ENCODE data around the gene CD96. TPM values are rescaled to one million over a fixed set of nuclear protein-coding genes. Genes with fewer than 3 reads are reported as not detected.

CD96 gene
- total RNA-seq, 1 donor from 2014 or later: 0.17 TPM

DNA sequence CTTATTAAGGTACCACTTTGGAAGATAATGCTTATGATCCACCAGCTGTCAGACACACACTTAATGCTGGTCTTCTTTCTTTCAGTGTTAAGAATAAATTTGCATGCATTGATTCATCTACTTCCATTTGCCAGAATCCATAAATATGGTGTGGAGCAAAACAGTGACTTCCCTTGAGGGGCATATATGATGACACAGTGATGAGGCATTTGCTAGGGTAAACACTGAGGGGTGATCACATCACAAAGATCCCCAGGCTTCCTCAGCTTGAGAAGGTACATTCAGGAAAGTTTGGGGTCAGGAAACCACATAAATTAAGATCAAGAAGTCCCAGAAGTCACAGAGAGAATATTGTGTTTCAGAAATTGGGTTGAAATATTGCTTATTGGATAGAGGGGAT lies 63.0 kb downstream of the CD96 start:
- DNase-seq (ENCODE audit: low spot score): no peak
- Mint-ChIP-seq H3K4me1 (ENCODE audit: low read depth) (peaks cover 2% of the 10 kb centered on the region), H3K4me3 (ENCODE audit: unreplicated experiment) (no peak overlapping the region), H3K36me3 (ENCODE audit: low read depth) (no peaks in the 10 kb centered on the region), H3K27ac (ENCODE audit: unreplicated experiment) (no peak overlapping the region), H3K27me3 (ENCODE audit: low read depth) (no peaks in the 10 kb centered on the region), H3K9me3 (ENCODE audit: low read depth) (no peaks in the 10 kb centered on the region)
- TF ChIP-seq, protein P1, sequence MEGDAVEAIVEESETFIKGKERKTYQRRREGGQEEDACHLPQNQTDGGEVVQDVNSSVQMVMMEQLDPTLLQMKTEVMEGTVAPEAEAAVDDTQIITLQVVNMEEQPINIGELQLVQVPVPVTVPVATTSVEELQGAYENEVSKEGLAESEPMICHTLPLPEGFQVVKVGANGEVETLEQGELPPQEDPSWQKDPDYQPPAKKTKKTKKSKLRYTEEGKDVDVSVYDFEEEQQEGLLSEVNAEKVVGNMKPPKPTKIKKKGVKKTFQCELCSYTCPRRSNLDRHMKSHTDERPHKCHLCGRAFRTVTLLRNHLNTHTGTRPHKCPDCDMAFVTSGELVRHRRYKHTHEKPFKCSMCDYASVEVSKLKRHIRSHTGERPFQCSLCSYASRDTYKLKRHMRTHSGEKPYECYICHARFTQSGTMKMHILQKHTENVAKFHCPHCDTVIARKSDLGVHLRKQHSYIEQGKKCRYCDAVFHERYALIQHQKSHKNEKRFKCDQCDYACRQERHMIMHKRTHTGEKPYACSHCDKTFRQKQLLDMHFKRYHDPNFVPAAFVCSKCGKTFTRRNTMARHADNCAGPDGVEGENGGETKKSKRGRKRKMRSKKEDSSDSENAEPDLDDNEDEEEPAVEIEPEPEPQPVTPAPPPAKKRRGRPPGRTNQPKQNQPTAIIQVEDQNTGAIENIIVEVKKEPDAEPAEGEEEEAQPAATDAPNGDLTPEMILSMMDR (IDR thresholded peaks at IDR 0.05): no peak

DNA sequence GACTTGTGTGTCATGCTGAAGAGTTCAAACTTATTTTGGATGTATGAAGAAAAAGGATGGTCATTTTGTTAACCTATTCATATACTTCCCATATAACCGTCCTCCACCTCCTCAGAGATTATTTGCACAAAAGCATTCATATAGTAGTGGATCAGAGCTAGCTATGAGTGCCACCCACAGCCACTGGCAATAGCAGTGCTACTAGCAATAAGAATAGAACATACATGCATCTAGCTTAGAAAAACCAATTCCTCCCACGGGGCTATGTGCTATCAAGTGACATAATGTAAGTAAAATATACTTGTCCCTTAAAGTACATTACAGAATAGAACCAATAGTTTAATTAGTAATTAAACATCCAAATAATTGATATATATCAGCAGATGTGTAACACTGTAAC lies 63.5 kb downstream of the CD96 start:
- Mint-ChIP-seq H3K9me3 (ENCODE audit: low read depth) (no peaks in the 10 kb centered on the region), H3K27ac (ENCODE audit: unreplicated experiment) (no peak overlapping the region), H3K27me3 (ENCODE audit: low read depth) (no peaks in the 10 kb centered on the region), H3K36me3 (ENCODE audit: low read depth) (no peaks in the 10 kb centered on the region), H3K4me3 (ENCODE audit: unreplicated experiment) (no peak overlapping the region), H3K4me1 (ENCODE audit: low read depth) (peaks cover 2% of the 10 kb centered on the region)
- no peak for DNase-seq (ENCODE audit: low spot score)
- TF ChIP-seq, protein P1 (IDR thresholded peaks at IDR 0.05): no peak

DNA sequence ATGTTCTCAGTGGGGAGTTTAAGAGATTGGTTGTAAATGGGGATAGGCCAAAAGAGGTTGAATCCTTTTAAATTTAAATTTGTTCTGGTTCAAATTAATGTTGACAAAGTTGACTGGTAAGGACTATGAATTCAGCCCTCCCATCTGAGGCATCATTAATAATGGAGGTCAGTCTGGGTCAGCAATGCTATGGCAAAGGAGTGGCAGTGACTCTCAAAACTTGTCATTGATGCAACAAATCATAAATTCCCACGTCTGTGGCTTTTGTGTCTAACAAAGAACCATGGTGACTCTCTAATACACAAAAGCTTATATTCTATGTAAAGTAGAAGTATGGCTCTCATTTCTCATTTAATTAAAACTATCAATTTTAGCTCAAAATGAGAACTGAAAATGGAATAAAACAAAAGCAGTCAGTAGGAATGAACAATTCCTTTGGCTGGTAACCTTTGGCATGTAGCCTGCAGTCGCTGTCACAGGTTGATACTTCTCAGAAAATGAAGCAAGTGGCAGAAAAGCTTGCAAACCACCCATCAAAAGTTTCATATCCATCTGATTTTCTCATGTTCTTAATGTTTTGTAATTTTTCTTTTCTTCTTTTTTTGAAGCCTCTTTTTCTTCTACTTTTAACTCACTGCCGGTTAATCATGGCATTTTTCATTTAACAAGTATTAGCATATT lies 65.4 kb downstream of the CD96 start:
- no peak for DNase-seq (ENCODE audit: low spot score)
- peaks cover 2% of the 10 kb centered on the region for H3K4me1 Mint-ChIP-seq (ENCODE audit: low read depth)
- H3K27me3 Mint-ChIP-seq (ENCODE audit: low read depth): peaks cover 5% of the 10 kb centered on the region
- H3K36me3 Mint-ChIP-seq (ENCODE audit: low read depth): no peaks in the 10 kb centered on the region
- H3K9me3 Mint-ChIP-seq (ENCODE audit: low read depth): no peaks in the 10 kb centered on the region
- TF ChIP-seq, protein P1 (IDR thresholded peaks at IDR 0.05): no peak
- H3K27ac Mint-ChIP-seq (ENCODE audit: unreplicated experiment): no peak overlapping the region
- no peak overlapping the region for H3K4me3 Mint-ChIP-seq (ENCODE audit: unreplicated experiment)

DNA sequence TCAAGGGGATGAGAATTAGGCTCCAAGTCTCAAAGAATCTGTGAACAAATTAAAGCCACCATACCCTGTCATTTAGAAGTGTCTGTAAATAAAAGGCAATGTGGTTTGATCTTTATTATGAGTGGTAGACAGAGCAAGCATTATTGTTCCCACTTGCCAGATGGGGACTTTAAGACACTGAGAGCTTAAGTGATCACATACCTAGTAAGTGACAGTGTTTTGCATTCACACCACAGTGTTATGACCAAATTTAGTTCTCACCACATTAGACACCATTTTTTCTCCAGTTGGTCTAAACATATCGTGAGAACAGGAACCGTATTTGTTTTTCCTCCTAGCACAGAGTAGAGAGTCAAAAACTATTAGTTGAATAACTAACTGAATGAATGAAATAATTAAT lies 66.4 kb downstream of the CD96 start:
- Mint-ChIP-seq H3K9me3 (ENCODE audit: low read depth) (no peaks in the 10 kb centered on the region), H3K4me1 (ENCODE audit: low read depth) (peaks cover 2% of the 10 kb centered on the region), H3K36me3 (ENCODE audit: low read depth) (no peaks in the 10 kb centered on the region), H3K27me3 (ENCODE audit: low read depth) (peaks cover 6% of the 10 kb centered on the region), H3K27ac (ENCODE audit: unreplicated experiment) (no peak overlapping the region), H3K4me3 (ENCODE audit: unreplicated experiment) (no peak overlapping the region)
- no peak for DNase-seq (ENCODE audit: low spot score)
- TF ChIP-seq, protein P1 (IDR thresholded peaks at IDR 0.05): no peak

DNA sequence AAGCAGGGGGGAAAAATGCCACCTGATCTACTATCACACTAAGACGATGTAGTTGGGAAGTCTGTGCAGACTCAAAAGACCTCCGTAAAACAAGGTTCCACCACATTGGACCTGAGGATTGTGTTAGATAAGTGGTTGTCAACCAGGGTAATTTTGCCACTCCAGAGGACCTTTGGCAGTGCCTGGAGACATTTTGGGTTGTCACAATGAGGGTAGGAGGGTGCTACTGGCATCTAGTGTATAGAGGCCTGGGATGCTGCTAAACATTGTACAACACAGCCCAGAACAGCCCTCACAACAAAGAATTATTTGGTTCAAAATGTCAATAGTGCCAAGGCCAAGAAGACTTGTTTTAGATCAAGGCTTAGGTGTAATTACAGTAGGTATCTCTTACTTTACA lies 67.7 kb downstream of the CD96 start:
- Mint-ChIP-seq H3K27me3 (ENCODE audit: low read depth) (peaks cover 6% of the 10 kb centered on the region), H3K36me3 (ENCODE audit: low read depth) (no peaks in the 10 kb centered on the region), H3K27ac (ENCODE audit: unreplicated experiment) (no peak overlapping the region), H3K9me3 (ENCODE audit: low read depth) (no peaks in the 10 kb centered on the region), H3K4me3 (ENCODE audit: unreplicated experiment) (no peak overlapping the region), H3K4me1 (ENCODE audit: low read depth) (peaks cover 2% of the 10 kb centered on the region)
- DNase-seq (ENCODE audit: low spot score): no peak
- TF ChIP-seq, protein P1 (IDR thresholded peaks at IDR 0.05): no peak
